GM10248 (cell line): Measurements from ENCODE around the gene CPNE9.

ENCODE experiments used
- CTCF ChIA-PET: fragments of 300-600 bp; sonication (Branson Sonifier 250); formaldehyde crosslinking; extraction: SDS; loops from one replicate; lab custom pipeline; 2021; ENCODE audit warnings: antibody characterized with exemption; lab: Yijun Ruan, JAX
- POLR2A ChIA-PET: fragments of 350-650 bp; sonication (Branson Sonifier 250); formaldehyde crosslinking; extraction: SDS; loops from one replicate; lab custom pipeline; 2020; ENCODE audit warnings: antibody characterized with exemption; lab: Yijun Ruan, JAX
- DNase-seq: peaks from one replicate; pipeline ENCODE4 v3.0.0; 2012; ENCODE audit errors: extremely low spot score
- CTCF ChIP-seq: IDR thresholded peaks from 2 replicates; pipeline ENCODE4 v1.5.1; 2012; ENCODE audit warnings: mild to moderate bottlenecking, low read depth; ENCODE audit errors: extremely low read depth, missing control alignments, control extremely low read depth

CPNE9 gene

GRCh38 chr3:9776896-9777693 lies 73.5 kb downstream of the CPNE9 start:
- no peak for TF ChIP-seq CTCF
- ChIA-PET POLR2A (no interaction called here), CTCF (interaction anchor here (0.9 to 1.6 kb wide), 3 partner anchors 8 to 49 kb away, joined by 4 to 6 read pairs (median 5); no protein-coding TSS in a partner anchor)
- no peak for DNase-seq

GRCh38 chr3:9777694-9778021 lies 74.0 kb downstream of the CPNE9 start:
- CTCF ChIA-PET = interaction anchor here (0.9 to 1.6 kb wide), 2 partner anchors 9 to 50 kb away, joined by 4 to 6 read pairs; no protein-coding TSS in a partner anchor
- POLR2A ChIA-PET = no interaction called here
- no peak for DNase-seq
- TF ChIP-seq CTCF = no peak

- ChIA-PET CTCF (interaction anchor here (0.9 to 1.6 kb wide), 3 partner anchors 9 to 275 kb away, joined by 3 to 6 read pairs (median 4); no protein-coding TSS in a partner anchor), POLR2A (no interaction called here)
- TF ChIP-seq CTCF = no peak
- peak; percentile 49 for DNase-seq
These were observed 74.8 kb downstream of the CPNE9 start for GRCh38 chr3:9778143-9779074.

- TF ChIP-seq CTCF = no peak
- CTCF ChIA-PET = interaction anchor here (1.2 kb wide), 1 partner anchor 275 kb away, joined by 3 read pairs; no protein-coding TSS in a partner anchor
- POLR2A ChIA-PET = no interaction called here
- DNase-seq = no peak
These were observed 75.5 kb downstream of the CPNE9 start for GRCh38 chr3:9779075-9779593.
